Thyroid gland (tissue), 4 donors: ENCODE measurements around the gene NSMCE4A. TPM values are rescaled to one million over a fixed set of nuclear protein-coding genes. Genes with fewer than 3 reads are reported as not detected.

Experiments used
- DNase-seq, 2 donors: peaks; one replicate each; pipeline ENCODE4 v3.0.0-alpha.2; 2019
- H3K27ac ChIP-seq, 3 donors: fragments of 200-600 bp; sonication (generic); 1 replicate in 2 of 3; 2 replicates in 1 of 3; pipeline ENCODE4 v1.5.1; 2016 to 2019; ENCODE audit warnings: mild to moderate bottlenecking in 1 of 3, moderate library complexity in 1 of 3
- H3K27me3 ChIP-seq: fragments of 200-600 bp; sonication (generic); one replicate; pipeline ENCODE4 v1.5.1; 2019
- H3K36me3 ChIP-seq, 2 donors: fragments of 200-600 bp; sonication (generic); one replicate each; pipeline ENCODE4 v1.5.1; 2016 to 2019
- H3K4me1 ChIP-seq, 2 donors: fragments of 200-600 bp; sonication (generic); one replicate each; pipeline ENCODE4 v1.5.1; 2017 to 2019
- H3K4me3 ChIP-seq, 3 donors: fragments of 200-600 bp; sonication (generic); replicated peaks in 1 of 3; 1 replicate in 2 of 3; 2 replicates in 1 of 3; pipeline ENCODE4 v1.5.1; 2016; ENCODE audit warnings: mild to moderate bottlenecking in 1 of 3
- H3K9me3 ChIP-seq: fragments of 200-600 bp; sonication (generic); one replicate; pipeline ENCODE4 v1.5.1; 2017
- POLR2A ChIP-seq, 2 donors: fragments of 450-650 bp; IDR thresholded peaks; one replicate each; pipeline ENCODE4 v1.6.1; 2017; ENCODE audit warnings: antibody characterized with exemption in 2 of 2, mild to moderate bottlenecking in 2 of 2, moderate library complexity in 1 of 2
- WGBS, 2 donors: methylation state at CpG; one replicate each; pipeline ENCODE4 v1.1.5; 2017; 5-methylcytosine and 5-hydroxymethylcytosine counted together
- intact Hi-C: fragments of 100-400 bp; cut with DNase I; formaldehyde crosslinking; loops from one replicate; pipeline ENCODE4 v1.15.1; 2023
- total RNA-seq, 4 donors: library from RNA; depleted of rRNA; stranded (reverse); fragments of >200 nt; gene quantifications; one replicate each; pipeline ENCODE4 v1.2.3, GENCODE V29; 2016
- TF ChIP-seq, protein P1 (sequence below), 6 experiments: fragments of 200-600 bp in 3 of 6; fragments of 450-650 bp in 3 of 6; sonication (generic) in 3 of 6; IDR thresholded peaks; one replicate each; pipeline ENCODE4 v1.5.1; 2016 to 2019; ENCODE audit warnings: antibody characterized with exemption in 6 of 6, mild to moderate bottlenecking in 2 of 6, inconsistent platforms in 1 of 6, moderate library complexity in 1 of 6

The NSMCE4A gene
- total RNA-seq, 4 donors from 2014 or later, result 73.1 to 133 (median 111) TPM

DNA sequence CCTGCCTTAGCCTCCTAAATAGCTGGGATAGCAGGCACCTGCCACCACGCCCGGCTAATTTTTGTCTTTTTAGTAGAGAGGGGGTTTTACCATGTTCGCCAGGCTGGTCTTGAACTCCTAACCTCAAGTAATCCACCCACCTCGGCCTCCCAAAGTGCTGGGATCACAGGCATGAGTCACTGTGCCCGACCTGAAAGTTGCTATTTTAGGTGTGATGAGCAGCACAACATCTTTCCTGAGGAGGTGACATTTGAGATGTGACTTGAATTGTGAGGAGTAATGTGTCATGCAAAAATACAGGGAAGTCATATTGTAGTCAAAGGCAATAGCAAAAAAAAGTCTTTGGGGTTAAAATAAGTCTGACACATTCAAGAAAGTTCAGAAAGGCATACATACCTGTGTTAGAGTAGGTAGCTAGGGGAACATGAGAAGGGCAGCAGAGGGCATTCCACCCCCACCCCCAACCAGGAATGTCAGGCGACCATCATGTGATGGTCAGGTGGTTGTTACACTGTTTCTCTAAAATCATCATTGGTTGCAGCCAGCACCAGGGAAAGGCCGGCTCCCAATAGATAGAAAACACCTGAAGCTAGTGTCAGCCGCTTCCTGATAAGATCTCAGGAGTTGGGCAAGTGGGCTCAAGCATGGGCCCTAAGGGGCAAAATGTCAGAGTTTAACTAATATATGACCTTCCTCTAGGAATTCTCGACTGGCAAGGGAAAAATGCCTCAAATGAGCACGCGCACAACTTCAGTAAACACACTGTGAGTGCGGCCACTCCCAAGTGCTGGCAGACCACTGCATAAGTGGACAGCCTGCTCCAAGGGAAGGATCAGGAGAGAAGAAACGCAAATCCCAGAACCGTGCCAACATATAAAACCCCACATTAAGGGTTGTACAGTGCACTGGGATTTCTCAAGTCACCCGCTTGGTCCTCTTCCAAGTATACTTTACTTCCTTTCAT, 13.6 kb upstream of the NSMCE4A start, which contains the start of gene TACC2:
TACC2 (plus strand) TSS at position 803 of the 964 bp plus-strand sequence. CDS start 32,819 bp downstream, outside the sequence.
- H3K4me3 ChIP-seq, result no peak within 1 kb of the TSS
- no peak for DNase-seq
- TF ChIP-seq, protein P1, sequence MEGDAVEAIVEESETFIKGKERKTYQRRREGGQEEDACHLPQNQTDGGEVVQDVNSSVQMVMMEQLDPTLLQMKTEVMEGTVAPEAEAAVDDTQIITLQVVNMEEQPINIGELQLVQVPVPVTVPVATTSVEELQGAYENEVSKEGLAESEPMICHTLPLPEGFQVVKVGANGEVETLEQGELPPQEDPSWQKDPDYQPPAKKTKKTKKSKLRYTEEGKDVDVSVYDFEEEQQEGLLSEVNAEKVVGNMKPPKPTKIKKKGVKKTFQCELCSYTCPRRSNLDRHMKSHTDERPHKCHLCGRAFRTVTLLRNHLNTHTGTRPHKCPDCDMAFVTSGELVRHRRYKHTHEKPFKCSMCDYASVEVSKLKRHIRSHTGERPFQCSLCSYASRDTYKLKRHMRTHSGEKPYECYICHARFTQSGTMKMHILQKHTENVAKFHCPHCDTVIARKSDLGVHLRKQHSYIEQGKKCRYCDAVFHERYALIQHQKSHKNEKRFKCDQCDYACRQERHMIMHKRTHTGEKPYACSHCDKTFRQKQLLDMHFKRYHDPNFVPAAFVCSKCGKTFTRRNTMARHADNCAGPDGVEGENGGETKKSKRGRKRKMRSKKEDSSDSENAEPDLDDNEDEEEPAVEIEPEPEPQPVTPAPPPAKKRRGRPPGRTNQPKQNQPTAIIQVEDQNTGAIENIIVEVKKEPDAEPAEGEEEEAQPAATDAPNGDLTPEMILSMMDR (IDR thresholded peaks at IDR 0.05), result no peak
- TF ChIP-seq POLR2A (IDR thresholded peaks at IDR 0.05), result no peak
- H3K9me3 ChIP-seq, result no peaks in the 10 kb centered on the region
- 79 to 86% methylated on average over 15 of the region's 15 CpGs for WGBS, 2 donors
- H3K4me1 ChIP-seq, result peaks cover 26 to 31% of the 10 kb centered on the region in 2 donors
- no peaks in the 10 kb centered on the region for H3K36me3 ChIP-seq
- intact Hi-C loops, result no loop called here
- H3K27ac ChIP-seq, result peak within 1 kb of the TSS; percentile 10 to 72 (median 59)
- no peaks in the 10 kb centered on the region for H3K27me3 ChIP-seq

DNA sequence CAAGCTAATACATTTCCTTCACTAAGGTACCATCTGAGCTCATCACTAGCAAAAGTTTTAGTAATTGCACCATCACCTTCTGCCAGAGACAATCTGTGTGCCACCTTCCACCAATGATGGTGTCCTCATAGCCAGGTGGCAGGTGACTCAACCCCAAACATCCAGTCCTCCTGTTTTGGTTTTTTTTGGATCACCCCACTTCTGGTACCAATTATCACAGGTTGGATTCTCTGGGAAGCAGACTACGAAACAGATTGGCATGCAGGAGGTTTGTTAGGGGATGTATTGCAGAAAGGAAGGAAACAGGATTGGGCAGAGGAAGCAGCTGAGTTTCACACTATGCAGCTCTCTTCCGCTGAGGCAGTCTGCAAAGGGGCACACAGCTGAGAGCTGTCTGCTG, 9.4 kb upstream of the NSMCE4A start:
- WGBS, 2 donors, result 73 to 90% methylated on average over 2 of the region's 2 CpGs
- no peak for TF ChIP-seq POLR2A (IDR thresholded peaks at IDR 0.05)
- TF ChIP-seq, protein P1 (IDR thresholded peaks at IDR 0.05), result no peak

DNA sequence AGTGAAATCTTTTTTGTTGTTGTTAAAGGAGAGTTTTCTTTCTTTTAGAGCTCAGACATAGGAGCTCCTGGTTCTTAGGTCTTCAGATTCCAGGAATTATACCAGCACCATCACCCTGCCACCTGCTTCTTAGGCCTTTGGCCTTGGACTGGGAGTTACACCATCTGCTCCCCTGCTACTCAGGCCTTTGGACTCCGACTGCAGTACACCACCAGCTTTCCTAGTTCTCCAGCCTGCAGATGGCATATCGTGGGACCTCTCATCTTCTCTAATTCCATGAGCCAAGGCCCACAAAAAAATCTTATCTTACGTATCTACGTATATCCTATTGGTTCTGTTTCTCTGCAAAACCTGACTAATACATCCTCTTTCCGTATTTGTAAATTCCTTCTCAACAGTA, 8.8 kb upstream of the NSMCE4A start:
- Histone ChIP-seq H3K36me3 (no peaks in the 10 kb centered on the region), H3K27ac (no peak overlapping the region), H3K4me3 (no peak overlapping the region), H3K4me1 (peaks cover 4 to 8% of the 10 kb centered on the region in 2 donors), H3K27me3 (no peaks in the 10 kb centered on the region), H3K9me3 (no peaks in the 10 kb centered on the region)
- WGBS, 2 donors, result 91 to 92% methylated on average over 5 of the region's 5 CpGs
- intact Hi-C loops, result no loop called here
- TF ChIP-seq, protein P1 (IDR thresholded peaks at IDR 0.05), result no peak
- TF ChIP-seq POLR2A (IDR thresholded peaks at IDR 0.05), result no peak
- DNase-seq, result no peak

More for the DNA sequence above, 9.4 kb upstream of the NSMCE4A start:
- Histone ChIP-seq H3K4me1 (peaks cover 4 to 8% of the 10 kb centered on the region in 2 donors), H3K27me3 (no peaks in the 10 kb centered on the region), H3K36me3 (no peaks in the 10 kb centered on the region), H3K4me3 (no peak overlapping the region), H3K9me3 (no peaks in the 10 kb centered on the region), H3K27ac (no peak overlapping the region)
- intact Hi-C loops, result no loop called here
- DNase-seq, result no peak

DNA sequence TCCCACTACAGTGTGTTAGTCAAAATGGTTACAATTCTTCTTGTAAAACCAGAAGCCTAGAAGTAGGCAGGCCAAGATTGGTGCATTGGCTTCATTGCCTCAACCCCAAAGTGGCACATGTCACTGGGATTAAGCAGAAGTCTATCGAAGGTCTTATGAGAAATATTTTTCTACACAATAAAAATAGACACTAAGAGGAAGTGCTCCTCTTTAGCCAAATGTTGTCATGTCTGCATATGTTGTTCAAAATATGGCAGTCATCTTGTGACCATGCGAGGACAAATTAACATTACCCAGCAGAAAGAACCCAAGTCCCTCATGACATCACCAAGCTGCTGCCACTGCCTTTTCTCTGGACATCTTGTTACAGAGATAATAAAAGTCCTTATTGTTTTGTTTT, 6.3 kb upstream of the NSMCE4A start:
- H3K27me3 ChIP-seq, result no peaks in the 10 kb centered on the region
- no peaks in the 10 kb centered on the region for H3K9me3 ChIP-seq
- no peak for DNase-seq
- 89 to 95% methylated on average over 2 of the region's 2 CpGs for WGBS, 2 donors
- intact Hi-C loops, result no loop called here
- H3K27ac ChIP-seq, result no peak overlapping the region
- no peak overlapping the region for H3K4me3 ChIP-seq
- no peaks in the 10 kb centered on the region for H3K36me3 ChIP-seq
- H3K4me1 ChIP-seq, result no peaks in the 10 kb centered on the region
- TF ChIP-seq, protein P1 (IDR thresholded peaks at IDR 0.05), result no peak
- TF ChIP-seq POLR2A (IDR thresholded peaks at IDR 0.05), result no peak

DNA sequence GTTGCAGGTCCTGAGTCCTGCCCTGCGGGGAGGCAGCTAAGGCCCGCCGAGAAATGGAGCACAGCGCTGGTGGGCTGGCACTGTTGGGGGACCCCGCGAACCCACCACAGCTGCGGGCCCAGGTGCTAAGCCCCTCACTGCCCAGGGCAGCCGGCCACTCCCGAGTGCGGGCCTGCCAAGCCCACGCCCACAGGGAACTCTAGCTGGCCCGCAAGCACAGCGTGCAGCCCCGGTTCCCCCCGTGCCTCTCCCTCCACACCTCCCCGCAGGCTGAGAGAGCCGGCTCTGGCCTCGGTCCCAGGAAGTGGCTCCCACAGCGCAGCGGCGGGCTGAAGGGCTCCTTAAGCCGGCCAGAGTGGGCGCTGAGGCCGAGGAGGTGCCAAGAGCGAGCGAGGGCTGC, 3.5 kb upstream of the NSMCE4A start:
- Histone ChIP-seq H3K27ac (no peak overlapping the region), H3K4me1 (peaks cover 8 to 14% of the 10 kb centered on the region in 2 donors), H3K36me3 (no peaks in the 10 kb centered on the region), H3K9me3 (no peaks in the 10 kb centered on the region), H3K4me3 (no peak overlapping the region), H3K27me3 (no peaks in the 10 kb centered on the region)
- peak in 1 of 2 donors; percentile 59 for DNase-seq
- intact Hi-C loops, result no loop called here
- WGBS, 2 donors, result 77% methylated on average over 5 of the region's 26 CpGs; no CpG with 5 or more reads in 1 of the 2 donors
- no peak for TF ChIP-seq POLR2A (IDR thresholded peaks at IDR 0.05)
